Naive thymus-derived CD8-positive, alpha-beta T cell (primary cell): Measurements from ENCODE around the gene GRWD1. TPM values are rescaled to one million over a fixed set of nuclear protein-coding genes. Genes with fewer than 3 reads are reported as not detected.

ENCODE experiments used
- ATAC-seq, 2 donors: fragments of 150-1000 bp; cut with Tn5 transposase in 1 of 2; sonication (Bioruptor Pico), chemical (Tn5 transposase) in 1 of 2; 1 replicate in 1 of 2; 2 replicates in 1 of 2; pipeline ENCODE4 v1.10.0; 2021; ENCODE audit warnings: mild to moderate bottlenecking in 2 of 2, moderate library complexity in 2 of 2
- POLR2A ChIA-PET: fragments of 350-600 bp; sonication (Branson Sonifier 250); formaldehyde crosslinking; loops from one replicate; lab custom pipeline; 2021; ENCODE audit warnings: antibody characterized with exemption; lab: Charles Lee
- DNase-seq, 10 donors: peaks; one replicate each; pipeline versions ENCODE4 v3.0.0 to v3.0.0-alpha.2; 2020 to 2022
- H3K27ac Mint-ChIP-seq, 10 donors: one replicate each; pipeline ENCODE4 v1.8.0; 2020 to 2022; ENCODE audit warnings: mild to moderate bottlenecking in 10 of 10, mixed read lengths in 10 of 10, moderate library complexity in 4 of 10, inconsistent platforms in 1 of 10
- H3K27me3 Mint-ChIP-seq, 5 donors: one replicate each; pipeline ENCODE4 v1.8.0; 2021 to 2022; ENCODE audit warnings: mixed read lengths in 5 of 5
- H3K36me3 Mint-ChIP-seq, 3 donors: one replicate each; pipeline ENCODE4 v1.8.0; 2020 to 2022; ENCODE audit warnings: mixed read lengths in 3 of 3, mild to moderate bottlenecking in 2 of 3, inconsistent platforms in 1 of 3
- H3K4me1 Mint-ChIP-seq, 4 donors: one replicate each; pipeline ENCODE4 v1.8.0; 2021 to 2022; ENCODE audit warnings: mixed read lengths in 4 of 4
- H3K4me3 Mint-ChIP-seq, 10 donors: one replicate each; pipeline ENCODE4 v1.8.0; 2020 to 2022; ENCODE audit warnings: mild to moderate bottlenecking in 10 of 10, mixed read lengths in 10 of 10, moderate library complexity in 6 of 10, inconsistent platforms in 1 of 10
- H3K9me3 Mint-ChIP-seq, 9 donors: one replicate each; pipeline ENCODE4 v1.8.0; 2020 to 2022; ENCODE audit warnings: mixed read lengths in 9 of 9, mild to moderate bottlenecking in 3 of 9, inconsistent platforms in 1 of 9, moderate library complexity in 1 of 9
- polyA plus RNA-seq, 3 donors: library from polyadenylated mRNA; unstranded; fragments of 300-500 nt; fragmentation: Illumina TruSeq; gene quantifications; one replicate each; pipeline ENCODE4 v1.2.3, GENCODE V29; 2021
- total RNA-seq, 8 experiments: library from RNA in 2 of 8; stranded (reverse) in 2 of 8; gene quantifications; one replicate each; pipeline ENCODE4 v1.2.3 and lab custom pipeline; 2021 to 2026

GRWD1 gene
- total and polyA plus RNA-seq, 5 experiments from 2014 or later = 32.9 to 59.9 (median 40.3) TPM

GRCh38 chr19:48448563-48448962 lies 2.8 kb downstream of the GRWD1 start:
- Mint-ChIP-seq H3K4me1 (peaks cover 20 to 48% (median 36%) of the 10 kb centered on the region in 4 donors), H3K27me3 (peaks cover 3 to 10% (median 7%) of the 10 kb centered on the region in 5 donors), H3K9me3 (no peaks in the 10 kb centered on the region), H3K4me3 (peak overlapping the region in 3 of 10 donors; percentile 8 to 43 (median 34)), H3K36me3 (peaks cover 8 to 68% (median 11%) of the 10 kb centered on the region in 3 donors), H3K27ac (peak overlapping the region in 1 of 10 donors; percentile 81)
- no peak for ATAC-seq
- POLR2A ChIA-PET = no interaction called here
- DNase-seq = no peak

- H3K4me1 Mint-ChIP-seq = peaks cover 16 to 44% (median 30%) of the 10 kb centered on the region in 4 donors
- H3K27me3 Mint-ChIP-seq = no peaks in the 10 kb centered on the region
- POLR2A ChIA-PET = no interaction called here
- H3K4me3 Mint-ChIP-seq = no peak overlapping the region
- ATAC-seq (no peak), DNase-seq (peak in 1 of 10 donors; percentile 60)
- H3K9me3 Mint-ChIP-seq = no peaks in the 10 kb centered on the region
- peak overlapping the region in 1 of 10 donors; percentile 73 for H3K27ac Mint-ChIP-seq
- H3K36me3 Mint-ChIP-seq = peaks cover 8 to 79% (median 11%) of the 10 kb centered on the region in 3 donors
Measured at GRCh38 chr19:48450441-48450840, 4.7 kb downstream of the GRWD1 start.

- Mint-ChIP-seq H3K36me3 (peaks cover 8 to 77% (median 11%) of the 10 kb centered on the region in 3 donors), H3K4me3 (no peak overlapping the region), H3K4me1 (peaks cover 16 to 40% (median 25%) of the 10 kb centered on the region in 4 donors), H3K27me3 (no peaks in the 10 kb centered on the region), H3K9me3 (no peaks in the 10 kb centered on the region), H3K27ac (peak overlapping the region in 1 of 10 donors; percentile 73)
- POLR2A ChIA-PET = interaction anchor here (0.5 kb wide), 2 partner anchors 10 to 955 kb away, joined by 4 read pairs; no protein-coding TSS in a partner anchor
- DNase-seq (peak in 1 of 10 donors; percentile 1), ATAC-seq (no peak)
Measured at GRCh38 chr19:48450863-48451262, 5.1 kb downstream of the GRWD1 start.

GRCh38 chr19:48451624-48452023 lies 5.8 kb downstream of the GRWD1 start:
- DNase-seq (peak in 1 of 10 donors; percentile 27), ATAC-seq (no peak)
- POLR2A ChIA-PET = no interaction called here
- Mint-ChIP-seq H3K36me3 (peaks cover 8 to 75% (median 11%) of the 10 kb centered on the region in 3 donors), H3K27me3 (no peaks in the 10 kb centered on the region), H3K27ac (peak overlapping the region in 1 of 10 donors; percentile 68), H3K9me3 (no peaks in the 10 kb centered on the region), H3K4me1 (peaks cover 16 to 33% (median 21%) of the 10 kb centered on the region in 4 donors), H3K4me3 (peak overlapping the region in 1 of 10 donors; percentile 41)

- peak in 1 of 10 donors; percentile 59 for DNase-seq
- peak overlapping the region in 3 of 10 donors; percentile 29 to 69 (median 68) for H3K27ac Mint-ChIP-seq
- no peaks in the 10 kb centered on the region for H3K9me3 Mint-ChIP-seq
- H3K36me3 Mint-ChIP-seq = peaks cover 8 to 78% (median 11%) of the 10 kb centered on the region in 3 donors
- H3K27me3 Mint-ChIP-seq = no peaks in the 10 kb centered on the region
- peaks cover 16 to 28% (median 18%) of the 10 kb centered on the region in 4 donors for H3K4me1 Mint-ChIP-seq
- POLR2A ChIA-PET = interaction anchor here (0.6 kb wide), 1 partner anchor 1069 kb away, joined by 4 read pairs; no protein-coding TSS in a partner anchor
- no peak for ATAC-seq
- H3K4me3 Mint-ChIP-seq = no peak overlapping the region
Measured at GRCh38 chr19:48452289-48453190, 6.8 kb downstream of the GRWD1 start.

GRCh38 chr19:48454150-48454730 lies 8.5 kb downstream of the GRWD1 start:
- H3K4me3 Mint-ChIP-seq = no peak overlapping the region
- peaks cover 0 to 67% (median 2%) of the 10 kb centered on the region in 3 donors for H3K36me3 Mint-ChIP-seq
- H3K27ac Mint-ChIP-seq = peak overlapping the region in 2 of 10 donors; percentile 82 to 85
- H3K27me3 Mint-ChIP-seq = no peaks in the 10 kb centered on the region
- ATAC-seq (no peak), DNase-seq (peak in 1 of 10 donors; percentile 36)
- POLR2A ChIA-PET = interaction anchor here (0.5 kb wide), 1 partner anchor 60 kb away, joined by 3 read pairs; no protein-coding TSS in a partner anchor
- H3K9me3 Mint-ChIP-seq = no peaks in the 10 kb centered on the region
- peaks cover 4 to 15% (median 10%) of the 10 kb centered on the region in 4 donors for H3K4me1 Mint-ChIP-seq

GRCh38 chr19:48455171-48455907 lies 9.6 kb downstream of the GRWD1 start, which contains the start of gene KCNJ14:
KCNJ14 (plus strand) TSS chr19:48455574; CDS start chr19:48461725, 6,151 bp downstream.
- Mint-ChIP-seq H3K27ac (peak within 1 kb of the TSS in 6 of 10 donors; percentile 16 to 87 (median 69)), H3K36me3 (peaks cover 0 to 61% (median 2%) of the 10 kb centered on the region in 3 donors), H3K4me1 (peaks cover 4 to 12% (median 9%) of the 10 kb centered on the region in 4 donors), H3K27me3 (no peaks in the 10 kb centered on the region), H3K9me3 (no peaks in the 10 kb centered on the region), H3K4me3 (peak within 1 kb of the TSS in 1 of 10 donors; percentile 26)
- ATAC-seq (no peak), DNase-seq (peak in 1 of 10 donors; percentile 46)
- POLR2A ChIA-PET = no interaction called here

- H3K4me3 Mint-ChIP-seq = no peak overlapping the region
- no peaks in the 10 kb centered on the region for H3K9me3 Mint-ChIP-seq
- POLR2A ChIA-PET = no interaction called here
- peak overlapping the region in 1 of 10 donors; percentile 44 for H3K27ac Mint-ChIP-seq
- DNase-seq (no peak), ATAC-seq (peak in 1 of 2 donors; percentile 35)
- H3K27me3 Mint-ChIP-seq = no peaks in the 10 kb centered on the region
- peaks cover 0 to 58% (median 2%) of the 10 kb centered on the region in 3 donors for H3K36me3 Mint-ChIP-seq
- H3K4me1 Mint-ChIP-seq = peaks cover 4 to 12% (median 9%) of the 10 kb centered on the region in 4 donors
Measured at GRCh38 chr19:48455908-48456562, 10.3 kb downstream of the GRWD1 start.

GRCh38 chr19:48456864-48457263 lies 11.1 kb downstream of the GRWD1 start:
- DNase-seq = no peak
- H3K27ac Mint-ChIP-seq = peak overlapping the region in 1 of 10 donors; percentile 20
- H3K4me3 Mint-ChIP-seq = no peak overlapping the region
- POLR2A ChIA-PET = interaction anchor here (1.1 kb wide), 1 partner anchor 136 kb away, joined by 6 read pairs; no protein-coding TSS in a partner anchor
- no peaks in the 10 kb centered on the region for H3K9me3 Mint-ChIP-seq
- H3K27me3 Mint-ChIP-seq = no peaks in the 10 kb centered on the region
- ATAC-seq = no peak
- peaks cover 0 to 50% (median 2%) of the 10 kb centered on the region in 3 donors for H3K36me3 Mint-ChIP-seq
- H3K4me1 Mint-ChIP-seq = peaks cover 4 to 10% (median 9%) of the 10 kb centered on the region in 4 donors

- no peak overlapping the region for H3K27ac Mint-ChIP-seq
- no peak for DNase-seq
- H3K36me3 Mint-ChIP-seq = peaks cover 0 to 40% (median 2%) of the 10 kb centered on the region in 3 donors
- no peaks in the 10 kb centered on the region for H3K9me3 Mint-ChIP-seq
- POLR2A ChIA-PET = interaction anchor here (0.9 kb wide), 1 partner anchor 9 kb away, joined by 4 read pairs; no protein-coding TSS in a partner anchor
- no peak overlapping the region for H3K4me3 Mint-ChIP-seq
- no peaks in the 10 kb centered on the region for H3K27me3 Mint-ChIP-seq
- peaks cover 4 to 10% (median 9%) of the 10 kb centered on the region in 4 donors for H3K4me1 Mint-ChIP-seq
- no peak for ATAC-seq
Measured at GRCh38 chr19:48458016-48458415, 12.2 kb downstream of the GRWD1 start.

GRCh38 chr19:48461651-48461981 lies 15.8 kb downstream of the GRWD1 start:
- Mint-ChIP-seq H3K4me3 (no peak overlapping the region), H3K36me3 (peaks cover 0 to 17% (median 2%) of the 10 kb centered on the region in 3 donors), H3K4me1 (peaks cover 0 to 7% (median 1%) of the 10 kb centered on the region in 4 donors), H3K9me3 (no peaks in the 10 kb centered on the region), H3K27ac (no peak overlapping the region), H3K27me3 (no peaks in the 10 kb centered on the region)
- ATAC-seq (no peak), DNase-seq (no peak)
- POLR2A ChIA-PET = interaction anchor here (0.7 to 1.0 kb wide), 2 partner anchors 11 to 52 kb away, joined by 4 to 6 read pairs; no protein-coding TSS in a partner anchor
